HepG2 (cell line): ENCODE data around the gene INSRR. TPM values are rescaled to one million over a fixed set of nuclear protein-coding genes. Genes with fewer than 3 reads are reported as not detected.

Source experiments
- ATAC-seq: fragments of 200-7000 bp; cut with Tn5 transposase; 3 replicates; pipeline ENCODE4 v1.9.1; 2020; ENCODE audit warnings: mild to moderate bottlenecking, moderate library complexity
- BruUV-seq: library from RNA; stranded (reverse); fragments of 400-500 nt; replicated peaks from 2 replicates; lab custom pipeline; 2021; lab: Mats Ljungman, UMichigan
- CTCF ChIA-PET: fragments of 300-600 bp; formaldehyde crosslinking; extraction: SDS; loops from one replicate; lab custom pipeline; 2021; ENCODE audit warnings: low total read pairs, inconsistent platforms, low intra/inter-chr PET ratio; lab: Yijun Ruan, JAX
- POLR2A ChIA-PET: fragments of 350-600 bp; sonication (Branson Sonifier 250); formaldehyde crosslinking; loops from one replicate; lab custom pipeline; 2020; ENCODE audit warnings: antibody characterized with exemption, inconsistent platforms; lab: Yijun Ruan, JAX
- DNase-seq: peaks from one replicate; pipeline ENCODE4 v3.0.0-alpha.2; 2015; ENCODE audit warnings: low spot score
- FAIRE-seq: peaks from 3 replicates; lab custom pipeline; 2011; peaks lifted over from hg19 to GRCh38; lab: Jason Lieb, UNC
- H2AFZ ChIP-seq: one replicate; pipeline ENCODE4 v1.6.1; 2011; ENCODE audit warnings: low read length, inconsistent platforms
- H3K27ac ChIP-seq: fragments of 300-600 bp; 3 replicates; pipeline ENCODE4 v1.8.0; 2011; ENCODE audit warnings: mixed run types, mild to moderate bottlenecking, mixed read lengths, low read length, inconsistent platforms; ENCODE audit not compliant: insufficient read depth; ENCODE audit errors: extremely low read length
- H3K27me3 ChIP-seq, 2 experiments: fragments of 200-600 bp in 1 of 2; 2 replicates in 1 of 2; 3 replicates in 1 of 2; pipeline versions ENCODE4 v1.6.0 to v1.8.0; 2011; ENCODE audit warnings: low read length in 2 of 2, mild to moderate bottlenecking in 2 of 2, moderate library complexity in 2 of 2, inconsistent platforms in 1 of 2; ENCODE audit not compliant: insufficient read depth in 2 of 2, control insufficient read depth in 1 of 2
- H3K36me3 ChIP-seq, 2 experiments: fragments of 200-600 bp in 1 of 2; replicated peaks in 1 of 2; 2 replicates in 1 of 2; 3 replicates in 1 of 2; pipeline versions ENCODE4 v1.5.1 to v1.8.0; 2011; ENCODE audit warnings: low read length in 2 of 2, inconsistent platforms in 1 of 2; ENCODE audit not compliant: insufficient read depth in 2 of 2, control insufficient read depth in 1 of 2
- H3K4me1 ChIP-seq: 2 replicates; pipeline ENCODE4 v1.5.1; 2012; ENCODE audit warnings: low read length, inconsistent platforms; ENCODE audit not compliant: insufficient read depth
- H3K4me2 ChIP-seq: 2 replicates; pipeline ENCODE4 v1.6.0; 2011; ENCODE audit warnings: low read depth, low read length, inconsistent platforms
- H3K4me3 ChIP-seq, 3 experiments: fragments of 200-600 bp in 1 of 3; sonication (generic), shearing (Covaris generic) in 1 of 3; replicated peaks in 1 of 3; 2 replicates each; pipeline ENCODE4 v1.5.1; 2011 to 2016; ENCODE audit warnings: low read length in 3 of 3, inconsistent platforms in 2 of 3, low read depth in 2 of 3, mild to moderate bottlenecking in 2 of 3, control low read depth in 1 of 3, mixed read lengths in 1 of 3; ENCODE audit not compliant: insufficient read depth in 1 of 3
- H3K79me2 ChIP-seq: one replicate; pipeline ENCODE4 v1.6.1; 2011; ENCODE audit warnings: low read length, inconsistent platforms; ENCODE audit not compliant: insufficient read depth
- H3K9ac ChIP-seq: 2 replicates; pipeline ENCODE4 v1.6.0; 2011; ENCODE audit warnings: mild to moderate bottlenecking, low read depth, low read length, inconsistent platforms; ENCODE audit not compliant: insufficient read depth
- H3K9me3 ChIP-seq: 2 replicates; pipeline ENCODE4 v1.5.1; 2012; ENCODE audit warnings: mild to moderate bottlenecking, low read length
- H4K20me1 ChIP-seq: 2 replicates; pipeline ENCODE4 v1.6.0; 2011; ENCODE audit warnings: inconsistent platforms, mild to moderate bottlenecking, low read length, moderate library complexity; ENCODE audit not compliant: insufficient read depth
- ARNTL ChIP-seq: sonication (generic); formaldehyde crosslinking; IDR thresholded peaks from 2 replicates; pipeline ENCODE4 v1.4.0; 2020; ENCODE audit warnings: mild to moderate bottlenecking, missing genetic modification reagents
- ASH2L ChIP-seq: fragments of 300-600, 200-600 bp; sonication (generic); IDR thresholded peaks from 2 replicates; pipeline ENCODE4 v1.7.0; 2017; ENCODE audit warnings: low read depth, mild to moderate bottlenecking, moderate library complexity, mixed read lengths, low read length; ENCODE audit not compliant: insufficient read length
- FOSL2 ChIP-seq: sonication (generic); formaldehyde crosslinking; IDR thresholded peaks from 2 replicates; pipeline ENCODE4 v1.4.0; 2020; ENCODE audit warnings: missing genetic modification reagents
- MTA1 ChIP-seq: sonication (generic); formaldehyde crosslinking; IDR thresholded peaks from 2 replicates; pipeline ENCODE4 v1.4.0; 2020; ENCODE audit warnings: missing genetic modification reagents, mild to moderate bottlenecking, borderline replicate concordance
- MXD4 ChIP-seq: IDR thresholded peaks from 2 replicates; pipeline ENCODE4 v1.6.1; 2016; ENCODE audit warnings: mild to moderate bottlenecking, missing biosample characterization, missing genetic modification reagents
- SMAD3 ChIP-seq: sonication (generic); formaldehyde crosslinking; IDR thresholded peaks from 2 replicates; pipeline ENCODE4 v1.4.0; 2020; ENCODE audit warnings: missing genetic modification reagents
- WGBS: methylation state at CpG from one replicate; pipeline ENCODE4 v1.1.6; 2017; ENCODE audit warnings: low lambda C conversion rate; 5-methylcytosine and 5-hydroxymethylcytosine counted together
- in situ Hi-C: cut with HindIII; loops from 2 replicates; pipeline ENCODE4 v1.10.0; 2017; ENCODE audit warnings: low pct_unique_long_range_greater_than_20kb; ENCODE audit not compliant: extremely low pct_ligation_motif_present
- intact Hi-C: fragments of 100-400 bp; cut with micrococcal nuclease; formaldehyde crosslinking; loops from one replicate; pipeline ENCODE4 v1.10.0; 2022; ENCODE audit not compliant: unreplicated experiment
- polyA plus RNA-seq, 8 experiments: library from polyadenylated mRNA; depleted of rRNA in 3 of 8; stranded (reverse) in 7 of 8; unstranded in 1 of 8; fragments of >200 nt; fragmentation: Illumina TruSeq in 4 of 8; extraction: Trizol in 4 of 8; gene quantifications; 2 replicates each; pipeline versions ENCODE4 v1.2.1 to v1.2.3, GENCODE V29; 2011 to 2016; ENCODE audit warnings: low read depth in 4 of 8, missing spikeins in 1 of 8, mixed read lengths in 1 of 8; ENCODE audit not compliant: insufficient read depth in 1 of 8
- total RNA-seq, 5 experiments: library from RNA; depleted of rRNA; stranded (reverse); fragments of >200 nt; fragmentation: Illumina TruSeq; extraction: Trizol; gene quantifications; 2 replicates each; pipeline ENCODE4 v1.2.3, GENCODE V29; 2016; ENCODE audit warnings: low read depth in 1 of 5
- TF ChIP-seq, protein P1 (sequence below): sonication (generic); formaldehyde crosslinking; IDR thresholded peaks from 2 replicates; pipeline ENCODE4 v1.9.0; 2022; ENCODE audit warnings: missing genetic modification reagents, mild to moderate bottlenecking, borderline replicate concordance
- TF ChIP-seq, protein P2 (sequence below): sonication (generic); formaldehyde crosslinking; IDR thresholded peaks from 2 replicates; pipeline ENCODE4 v1.9.0; 2021; ENCODE audit warnings: missing genetic modification reagents, borderline replicate concordance
- TF ChIP-seq, protein P3 (sequence below): sonication (generic); formaldehyde crosslinking; conservative IDR thresholded peaks from 2 replicates; pipeline ENCODE4 v1.4.0; 2020; ENCODE audit warnings: mild to moderate bottlenecking, missing genetic modification reagents, moderate library complexity
- TF ChIP-seq, protein P4 (sequence below): sonication (generic); formaldehyde crosslinking; IDR thresholded peaks from 2 replicates; pipeline ENCODE4 v1.9.0; 2021; ENCODE audit warnings: missing genetic modification reagents, borderline replicate concordance

INSRR gene
- total and polyA plus RNA-seq, 2 of the 13 experiments (the other 11 are each of a cell fraction or from before 2014, with no cell fraction given): not detected

DNA sequence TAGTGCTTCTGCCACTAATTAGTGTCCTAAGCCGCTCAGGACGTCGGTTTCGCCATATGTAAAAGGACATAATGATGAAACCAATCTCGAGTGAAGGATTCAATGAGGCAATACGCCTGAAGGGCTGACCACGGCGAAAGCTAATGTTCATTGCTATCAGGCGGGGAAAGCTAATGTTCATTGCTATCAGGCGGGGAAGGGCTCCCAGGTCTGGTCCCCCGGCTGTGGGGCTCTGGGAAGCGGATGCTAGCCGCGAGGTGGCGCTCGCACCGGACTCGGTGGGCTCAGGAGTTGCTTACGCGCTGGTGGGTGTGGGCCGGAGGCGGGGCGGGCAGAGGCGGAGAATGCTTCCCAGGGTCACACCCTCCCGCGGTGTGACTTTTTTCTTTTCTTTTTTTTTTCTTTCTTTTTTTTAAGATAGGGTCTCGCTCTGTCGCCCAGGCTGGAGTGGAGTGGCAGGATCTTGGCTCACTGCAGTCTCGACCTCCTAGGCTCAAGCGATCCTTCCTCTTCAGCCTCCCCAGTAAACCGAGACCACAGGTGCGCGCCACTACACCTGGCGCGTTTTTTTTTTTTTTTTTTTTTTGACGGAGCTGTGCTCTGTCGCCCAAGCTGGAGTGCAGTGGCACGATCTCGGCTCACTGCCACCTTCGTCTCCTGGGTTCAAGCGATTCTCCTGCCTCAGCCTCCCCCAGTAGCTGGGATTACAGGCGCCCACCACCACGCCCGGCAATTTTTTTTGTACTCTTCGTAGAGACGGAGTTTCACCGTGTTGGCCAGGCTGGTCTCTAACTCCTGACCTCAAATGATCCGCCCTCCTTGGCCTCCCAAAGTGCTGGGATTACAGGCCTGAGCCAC, 33.5 kb upstream of the INSRR start:
- Histone ChIP-seq H3K9ac (no peak overlapping the region), H3K9me3 (no peaks in the 10 kb centered on the region), H4K20me1 (no peaks in the 10 kb centered on the region), H3K4me1 (peaks cover 12% of the 10 kb centered on the region; the same call in 1 of the 2 replicates), H3K4me3 (0 out of 6 replicates have a peak overlapping the region, but pooled peaks of 1 of the 3 experiments have one; percentile 11), H3K27me3 (peaks cover 4 to 68% of the 10 kb centered on the region in 2 experiments; a peak in 4 of 5 replicates), H3K27ac (no peak overlapping the region), H3K4me2 (no peak overlapping the region; the same call in 1 of the 2 replicates), H3K36me3 (no peaks in the 10 kb centered on the region), H2AFZ (no peak overlapping the region), H3K79me2 (no peaks in the 10 kb centered on the region)
- FAIRE-seq (peak; percentile 77), ATAC-seq (peak; percentile 95), DNase-seq (peak; percentile 64)
- intact Hi-C loops: loop anchor here (1.0 kb wide), 2 partner anchors 28 to 35 kb away; partner anchors contain the start of gene LRRC71
- no TSS peak for BruUV-seq
- 20% methylated on average over 41 of the region's 48 CpGs for WGBS
- POLR2A ChIA-PET: no interaction called here
- in situ Hi-C loops: loop anchor here (5.0 kb wide), 1 partner anchor 35 kb away; no protein-coding TSS in a partner anchor
- CTCF ChIA-PET: interaction anchor here (0.6 to 2.8 kb wide), 7 partner anchors 9 to 182 kb away, joined by 3 to 23 read pairs (median 3); partner anchors contain the start of gene LRRC71
- TF ChIP-seq SMAD3 (CRISPR knock-in tag) (no peak), MXD4 (no peak), FOSL2 (CRISPR knock-in tag) (no peak), ASH2L (no peak), MTA1 (CRISPR knock-in tag) (no peak), ARNTL (CRISPR knock-in tag) (no peak)
- TF ChIP-seq, protein P1, sequence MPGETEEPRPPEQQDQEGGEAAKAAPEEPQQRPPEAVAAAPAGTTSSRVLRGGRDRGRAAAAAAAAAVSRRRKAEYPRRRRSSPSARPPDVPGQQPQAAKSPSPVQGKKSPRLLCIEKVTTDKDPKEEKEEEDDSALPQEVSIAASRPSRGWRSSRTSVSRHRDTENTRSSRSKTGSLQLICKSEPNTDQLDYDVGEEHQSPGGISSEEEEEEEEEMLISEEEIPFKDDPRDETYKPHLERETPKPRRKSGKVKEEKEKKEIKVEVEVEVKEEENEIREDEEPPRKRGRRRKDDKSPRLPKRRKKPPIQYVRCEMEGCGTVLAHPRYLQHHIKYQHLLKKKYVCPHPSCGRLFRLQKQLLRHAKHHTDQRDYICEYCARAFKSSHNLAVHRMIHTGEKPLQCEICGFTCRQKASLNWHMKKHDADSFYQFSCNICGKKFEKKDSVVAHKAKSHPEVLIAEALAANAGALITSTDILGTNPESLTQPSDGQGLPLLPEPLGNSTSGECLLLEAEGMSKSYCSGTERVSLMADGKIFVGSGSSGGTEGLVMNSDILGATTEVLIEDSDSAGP: peak; percentile 23; the same call in 1 of the 2 replicates
- TF ChIP-seq, protein P2, sequence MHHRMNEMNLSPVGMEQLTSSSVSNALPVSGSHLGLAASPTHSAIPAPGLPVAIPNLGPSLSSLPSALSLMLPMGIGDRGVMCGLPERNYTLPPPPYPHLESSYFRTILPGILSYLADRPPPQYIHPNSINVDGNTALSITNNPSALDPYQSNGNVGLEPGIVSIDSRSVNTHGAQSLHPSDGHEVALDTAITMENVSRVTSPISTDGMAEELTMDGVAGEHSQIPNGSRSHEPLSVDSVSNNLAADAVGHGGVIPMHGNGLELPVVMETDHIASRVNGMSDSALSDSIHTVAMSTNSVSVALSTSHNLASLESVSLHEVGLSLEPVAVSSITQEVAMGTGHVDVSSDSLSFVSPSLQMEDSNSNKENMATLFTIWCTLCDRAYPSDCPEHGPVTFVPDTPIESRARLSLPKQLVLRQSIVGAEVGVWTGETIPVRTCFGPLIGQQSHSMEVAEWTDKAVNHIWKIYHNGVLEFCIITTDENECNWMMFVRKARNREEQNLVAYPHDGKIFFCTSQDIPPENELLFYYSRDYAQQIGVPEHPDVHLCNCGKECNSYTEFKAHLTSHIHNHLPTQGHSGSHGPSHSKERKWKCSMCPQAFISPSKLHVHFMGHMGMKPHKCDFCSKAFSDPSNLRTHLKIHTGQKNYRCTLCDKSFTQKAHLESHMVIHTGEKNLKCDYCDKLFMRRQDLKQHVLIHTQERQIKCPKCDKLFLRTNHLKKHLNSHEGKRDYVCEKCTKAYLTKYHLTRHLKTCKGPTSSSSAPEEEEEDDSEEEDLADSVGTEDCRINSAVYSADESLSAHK: no peak
- TF ChIP-seq, protein P3, sequence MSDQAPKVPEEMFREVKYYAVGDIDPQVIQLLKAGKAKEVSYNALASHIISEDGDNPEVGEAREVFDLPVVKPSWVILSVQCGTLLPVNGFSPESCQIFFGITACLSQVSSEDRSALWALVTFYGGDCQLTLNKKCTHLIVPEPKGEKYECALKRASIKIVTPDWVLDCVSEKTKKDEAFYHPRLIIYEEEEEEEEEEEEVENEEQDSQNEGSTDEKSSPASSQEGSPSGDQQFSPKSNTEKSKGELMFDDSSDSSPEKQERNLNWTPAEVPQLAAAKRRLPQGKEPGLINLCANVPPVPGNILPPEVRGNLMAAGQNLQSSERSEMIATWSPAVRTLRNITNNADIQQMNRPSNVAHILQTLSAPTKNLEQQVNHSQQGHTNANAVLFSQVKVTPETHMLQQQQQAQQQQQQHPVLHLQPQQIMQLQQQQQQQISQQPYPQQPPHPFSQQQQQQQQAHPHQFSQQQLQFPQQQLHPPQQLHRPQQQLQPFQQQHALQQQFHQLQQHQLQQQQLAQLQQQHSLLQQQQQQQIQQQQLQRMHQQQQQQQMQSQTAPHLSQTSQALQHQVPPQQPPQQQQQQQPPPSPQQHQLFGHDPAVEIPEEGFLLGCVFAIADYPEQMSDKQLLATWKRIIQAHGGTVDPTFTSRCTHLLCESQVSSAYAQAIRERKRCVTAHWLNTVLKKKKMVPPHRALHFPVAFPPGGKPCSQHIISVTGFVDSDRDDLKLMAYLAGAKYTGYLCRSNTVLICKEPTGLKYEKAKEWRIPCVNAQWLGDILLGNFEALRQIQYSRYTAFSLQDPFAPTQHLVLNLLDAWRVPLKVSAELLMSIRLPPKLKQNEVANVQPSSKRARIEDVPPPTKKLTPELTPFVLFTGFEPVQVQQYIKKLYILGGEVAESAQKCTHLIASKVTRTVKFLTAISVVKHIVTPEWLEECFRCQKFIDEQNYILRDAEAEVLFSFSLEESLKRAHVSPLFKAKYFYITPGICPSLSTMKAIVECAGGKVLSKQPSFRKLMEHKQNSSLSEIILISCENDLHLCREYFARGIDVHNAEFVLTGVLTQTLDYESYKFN: no peak
- TF ChIP-seq, protein P4, sequence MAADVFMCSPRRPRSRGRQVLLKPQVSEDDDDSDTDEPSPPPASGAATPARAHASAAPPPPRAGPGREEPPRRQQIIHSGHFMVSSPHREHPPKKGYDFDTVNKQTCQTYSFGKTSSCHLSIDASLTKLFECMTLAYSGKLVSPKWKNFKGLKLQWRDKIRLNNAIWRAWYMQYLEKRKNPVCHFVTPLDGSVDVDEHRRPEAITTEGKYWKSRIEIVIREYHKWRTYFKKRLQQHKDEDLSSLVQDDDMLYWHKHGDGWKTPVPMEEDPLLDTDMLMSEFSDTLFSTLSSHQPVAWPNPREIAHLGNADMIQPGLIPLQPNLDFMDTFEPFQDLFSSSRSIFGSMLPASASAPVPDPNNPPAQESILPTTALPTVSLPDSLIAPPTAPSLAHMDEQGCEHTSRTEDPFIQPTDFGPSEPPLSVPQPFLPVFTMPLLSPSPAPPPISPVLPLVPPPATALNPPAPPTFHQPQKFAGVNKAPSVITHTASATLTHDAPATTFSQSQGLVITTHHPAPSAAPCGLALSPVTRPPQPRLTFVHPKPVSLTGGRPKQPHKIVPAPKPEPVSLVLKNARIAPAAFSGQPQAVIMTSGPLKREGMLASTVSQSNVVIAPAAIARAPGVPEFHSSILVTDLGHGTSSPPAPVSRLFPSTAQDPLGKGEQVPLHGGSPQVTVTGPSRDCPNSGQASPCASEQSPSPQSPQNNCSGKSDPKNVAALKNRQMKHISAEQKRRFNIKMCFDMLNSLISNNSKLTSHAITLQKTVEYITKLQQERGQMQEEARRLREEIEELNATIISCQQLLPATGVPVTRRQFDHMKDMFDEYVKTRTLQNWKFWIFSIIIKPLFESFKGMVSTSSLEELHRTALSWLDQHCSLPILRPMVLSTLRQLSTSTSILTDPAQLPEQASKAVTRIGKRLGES (CRISPR knock-in tag): no peak
